Measurements from ENCODE around the gene SLC22A23. TPM values are rescaled to one million over a fixed set of nuclear protein-coding genes. Genes with fewer than 3 reads are reported as not detected.

Gene SLC22A23
- total and polyA plus RNA-seq, 12 donors: 2.3 to 18.5 (median 5.3) TPM

- H3K9me3 ChIP-seq (replicated peaks in 1 of 3): no peaks in the 10 kb centered on the region
- 83 to 87% (median 85%) methylated on average over 13 to 14 of the region's 14 CpGs for WGBS, 4 donors
- no peak for TF ChIP-seq POLR2A (IDR thresholded peaks at IDR 0.05)
- TF ChIP-seq CTCF (IDR thresholded peaks at IDR 0.05): no peak
- DNase-seq: no peak
- H3K36me3 ChIP-seq (replicated peaks in 1 of 2): no peaks in the 10 kb centered on the region
- H3K4me3 ChIP-seq: no peak overlapping the region
- H3K27me3 ChIP-seq: no peaks in the 10 kb centered on the region
- H3K4me1 ChIP-seq (replicated peaks in 1 of 2): peaks cover 7 to 12% of the 10 kb centered on the region in 2 donors
- intact Hi-C loops (cut with DNase I): no loop called here
- no peak overlapping the region for H3K27ac ChIP-seq
Measured at GRCh38 chr6:3361312-3362037, 95.4 kb downstream of the SLC22A23 start.

- H3K27me3 ChIP-seq: no peaks in the 10 kb centered on the region
- TF ChIP-seq CTCF (IDR thresholded peaks at IDR 0.05) (no peak), POLR2A (IDR thresholded peaks at IDR 0.05) (no peak)
- no peak overlapping the region for H3K4me3 ChIP-seq
- no peak overlapping the region for H3K27ac ChIP-seq
- 95 to 99% (median 97%) methylated on average over 12 to 16 of the region's 16 CpGs for WGBS, 4 donors
- H3K9me3 ChIP-seq (replicated peaks in 1 of 3): no peaks in the 10 kb centered on the region
- intact Hi-C loops (cut with DNase I): no loop called here
- peaks cover 10 to 15% of the 10 kb centered on the region in 2 donors for H3K4me1 ChIP-seq (replicated peaks in 1 of 2)
- H3K36me3 ChIP-seq (replicated peaks in 1 of 2): no peaks in the 10 kb centered on the region
- no peak for DNase-seq
Measured at GRCh38 chr6:3360727-3361045, 96.2 kb downstream of the SLC22A23 start.

GRCh38 chr6:3359973-3360726 lies 96.7 kb downstream of the SLC22A23 start:
- Histone ChIP-seq H3K4me1 (replicated peaks in 1 of 2) (peaks cover 15 to 20% of the 10 kb centered on the region in 2 donors), H3K36me3 (replicated peaks in 1 of 2) (no peaks in the 10 kb centered on the region), H3K4me3 (no peak overlapping the region), H3K27ac (no peak overlapping the region), H3K27me3 (no peaks in the 10 kb centered on the region), H3K9me3 (replicated peaks in 1 of 3) (no peaks in the 10 kb centered on the region)
- 87 to 91% (median 91%) methylated on average over 7 to 8 of the region's 8 CpGs for WGBS, 4 donors
- no peak for DNase-seq
- intact Hi-C loops (cut with DNase I): no loop called here
- no peak for TF ChIP-seq POLR2A (IDR thresholded peaks at IDR 0.05)
- TF ChIP-seq CTCF (IDR thresholded peaks at IDR 0.05): no peak

- H3K27ac ChIP-seq: no peak overlapping the region
Measured at GRCh38 chr6:3359101-3359752, 97.6 kb downstream of the SLC22A23 start.

More at GRCh38 chr6:3359101-3359752, 97.6 kb downstream of the SLC22A23 start:
- no peaks in the 10 kb centered on the region for H3K9me3 ChIP-seq (replicated peaks in 1 of 3)
- H3K36me3 ChIP-seq (replicated peaks in 1 of 2): no peaks in the 10 kb centered on the region
- H3K4me1 ChIP-seq (replicated peaks in 1 of 2): peaks cover 22 to 29% of the 10 kb centered on the region in 2 donors
- no peak for DNase-seq
- WGBS, 4 donors: 76 to 86% (median 81%) methylated on average over 10 of the region's 10 CpGs
- no peak for TF ChIP-seq POLR2A (IDR thresholded peaks at IDR 0.05)
- no peak for TF ChIP-seq CTCF (IDR thresholded peaks at IDR 0.05)
- H3K4me3 ChIP-seq: no peak overlapping the region
- intact Hi-C loops (cut with DNase I): no loop called here
- H3K27me3 ChIP-seq: no peaks in the 10 kb centered on the region

All from adrenal gland (tissue), 12 donors.